ENCODE data around the gene MDK. TPM values are rescaled to one million over a fixed set of nuclear protein-coding genes. Genes with fewer than 3 reads are reported as not detected.
A peak's percentile ranks its signal among the peaks of the same experiment; 100 is the strongest.

MDK gene, protein sequence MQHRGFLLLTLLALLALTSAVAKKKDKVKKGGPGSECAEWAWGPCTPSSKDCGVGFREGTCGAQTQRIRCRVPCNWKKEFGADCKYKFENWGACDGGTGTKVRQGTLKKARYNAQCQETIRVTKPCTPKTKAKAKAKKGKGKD
- total RNA-seq: 10 to 100 TPM; 36.9 to 63.0 TPM

GRCh38 chr11:46381048-46381818 is at the start of gene MDK:
Gene MDK (plus strand): TSS chr11:46381669. CDS start chr11:46382058, 389 bp downstream.
- intact Hi-C loops (cut with DNase I): no loop called here
- peak; percentile 26 for ATAC-seq
- Histone ChIP-seq H3K9me3 (no peaks in the 10 kb centered on the region), H3K4me3 (peak within 1 kb of the TSS; percentile 41 to 63), H3K4me1 (peaks cover 28% of the 10 kb centered on the region), H3K36me3 (replicated peaks in 1 of 2; ENCODE audit: insufficient read depth in 1 of 2, low read depth in 2 of 2) (peaks cover under 1 to 3% of the 10 kb centered on the region in 2 donors), H3K27ac (peak within 1 kb of the TSS; percentile 53 to 81 (median 60)), H3K27me3 (peaks cover 0 to 10% of the 10 kb centered on the region in 2 donors)
- TF ChIP-seq CTCF (IDR thresholded peaks at IDR 0.05): no peak
- TF ChIP-seq POLR2A (IDR thresholded peaks at IDR 0.05): no peak
- WGBS, 2 donors: 1 to 2% methylated on average over 25 to 55 of the region's 96 CpGs
- peak in 2 of 4 donors; percentile 43 to 46 for DNase-seq

DNA sequence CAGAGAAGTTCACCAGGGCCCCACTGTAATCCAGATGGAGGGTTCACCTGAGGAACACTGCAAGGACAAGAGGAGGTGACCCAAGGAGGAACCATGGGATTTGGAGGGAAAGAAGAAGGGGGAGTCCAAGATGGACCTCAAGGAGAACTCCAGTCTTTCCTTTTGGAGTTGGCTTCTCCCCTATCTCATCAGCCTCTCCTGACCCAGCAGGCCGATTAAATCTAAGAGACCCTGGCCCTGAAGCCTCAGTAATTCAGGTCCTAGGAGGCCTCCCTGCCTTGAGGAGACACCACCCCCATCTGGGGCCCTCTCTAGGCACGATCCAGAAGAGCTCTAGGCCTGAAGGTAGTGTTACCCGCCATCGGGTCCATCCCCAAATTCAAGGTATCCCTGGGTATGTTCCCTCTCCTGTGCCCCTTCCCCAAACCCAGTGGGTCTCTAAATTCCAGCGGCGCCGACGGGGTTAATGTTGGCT is 49.3 kb upstream of the MDK start:
- TF ChIP-seq CTCF (IDR thresholded peaks at IDR 0.05): no peak
- TF ChIP-seq POLR2A (IDR thresholded peaks at IDR 0.05): no peak
- H3K4me1 ChIP-seq: peaks cover 14% of the 10 kb centered on the region
- DNase-seq: no peak
- H3K9me3 ChIP-seq: no peaks in the 10 kb centered on the region
- H3K36me3 ChIP-seq (replicated peaks in 1 of 2; ENCODE audit: insufficient read depth in 1 of 2, low read depth in 2 of 2): no peaks in the 10 kb centered on the region
- intact Hi-C loops (cut with DNase I): no loop called here
- peaks cover 0 to 15% of the 10 kb centered on the region in 2 donors for H3K27me3 ChIP-seq
- WGBS, 2 donors: 19 to 20% methylated on average over 8 of the region's 8 CpGs
- no peak overlapping the region for H3K27ac ChIP-seq
- ATAC-seq: no peak
- no peak overlapping the region for H3K4me3 ChIP-seq

- H3K27ac ChIP-seq: no peak overlapping the region
- ATAC-seq (peak; percentile 49), DNase-seq (no peak)
- no peaks in the 10 kb centered on the region for H3K9me3 ChIP-seq
- H3K4me3 ChIP-seq: peak overlapping the region in 1 of 2 donors; percentile 3
- TF ChIP-seq POLR2A (IDR thresholded peaks at IDR 0.05) (no peak), CTCF (IDR thresholded peaks at IDR 0.05) (no peak)
- H3K4me1 ChIP-seq: peaks cover 14% of the 10 kb centered on the region
- H3K27me3 ChIP-seq: peaks cover 0 to 15% of the 10 kb centered on the region in 2 donors
- 0 to 2% methylated on average over 6 to 90 of the region's 99 CpGs for WGBS, 2 donors
- intact Hi-C loops (cut with DNase I): no loop called here
- no peaks in the 10 kb centered on the region for H3K36me3 ChIP-seq (replicated peaks in 1 of 2; ENCODE audit: insufficient read depth in 1 of 2, low read depth in 2 of 2)
Measured at GRCh38 chr11:46332568-46333393, 48.7 kb upstream of the MDK start.

DNA sequence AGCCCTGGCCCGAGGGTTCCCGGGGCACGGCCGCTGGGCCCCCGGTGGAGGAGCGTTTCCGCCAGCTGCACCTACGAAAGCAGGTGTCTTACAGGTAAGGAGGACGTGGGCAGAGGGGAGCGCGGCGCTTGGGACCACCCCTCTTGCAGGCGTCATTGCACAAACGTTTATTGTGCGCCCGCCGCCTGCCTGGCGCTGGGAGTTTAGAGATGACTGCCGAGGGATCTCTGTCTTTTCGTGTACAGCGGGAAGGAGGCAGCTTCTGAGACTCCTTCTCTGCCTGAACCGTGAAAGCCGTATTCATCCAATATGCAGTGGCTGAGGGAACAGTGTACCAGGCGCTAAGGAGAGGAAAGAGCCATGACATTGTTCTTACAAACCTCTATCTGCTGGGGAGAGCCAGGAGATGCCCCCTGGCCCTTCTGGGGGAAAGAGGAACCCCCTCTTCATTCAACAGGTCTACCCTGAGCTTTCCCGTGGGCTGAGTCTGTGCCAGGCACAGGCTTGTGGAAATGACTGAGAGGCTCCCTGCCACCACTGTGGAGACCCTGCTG is 48.0 kb upstream of the MDK start:
- intact Hi-C loops (cut with DNase I): no loop called here
- no peak overlapping the region for H3K4me3 ChIP-seq
- ATAC-seq: no peak
- H3K9me3 ChIP-seq: no peaks in the 10 kb centered on the region
- WGBS, 2 donors: 35 to 55% methylated on average over 17 to 25 of the region's 25 CpGs
- peaks cover 16% of the 10 kb centered on the region for H3K4me1 ChIP-seq
- no peaks in the 10 kb centered on the region for H3K36me3 ChIP-seq (replicated peaks in 1 of 2; ENCODE audit: insufficient read depth in 1 of 2, low read depth in 2 of 2)
- peaks cover 0 to 15% of the 10 kb centered on the region in 2 donors for H3K27me3 ChIP-seq
- no peak overlapping the region for H3K27ac ChIP-seq
- TF ChIP-seq CTCF (IDR thresholded peaks at IDR 0.05) (no peak), POLR2A (IDR thresholded peaks at IDR 0.05) (no peak)
- DNase-seq: no peak

All from body of pancreas (tissue), 4 donors.